Measurements from ENCODE around the gene GDPD5. TPM values are rescaled to one million over a fixed set of nuclear protein-coding genes. Genes with fewer than 3 reads are reported as not detected.

GDPD5 gene
- total and polyA plus RNA-seq, 9 of the 15 experiments (the other 6 are each of a cell fraction or from before 2014, with no cell fraction given) = 0.32 to 27.3 (median 8.0) TPM

- TF ChIP-seq ZNF449 (CRISPR knock-in tag; IDR thresholded peaks at IDR 0.05) (no peak), ZC3H8 (IDR thresholded peaks at IDR 0.05) (no peak), YY1 (IDR thresholded peaks at IDR 0.05; ENCODE audit: borderline replicate concordance in 1 of 3, control insufficient read depth in 1 of 3, extremely low read depth in 1 of 3, insufficient read depth in 3 of 3, insufficient read length in 1 of 3, insufficient replicate concordance in 2 of 3, low read depth in 1 of 3, low read length in 2 of 3) (peak in 1 of 3 experiments; percentile 14), SP2 (IDR thresholded peaks at IDR 0.05; ENCODE audit: extremely low read depth, low read depth, low read length, poor library complexity, severe bottlenecking) (no peak), SP1 (CRISPR knock-in tag; IDR thresholded peaks at IDR 0.05) (peak; percentile 55; the same call in 1 of the 2 replicates), HBP1 (CRISPR knock-in tag; IDR thresholded peaks at IDR 0.05) (0 out of 2 replicates have a peak, but pooled peaks have one; percentile 8), HDAC8 (tag; IDR thresholded peaks at IDR 0.05) (no peak), ZNF444 (CRISPR knock-in tag; IDR thresholded peaks at IDR 0.05) (peak; percentile 96), MNT (conservative IDR thresholded peaks at IDR 0.05) (no peak), CHD2 (IDR thresholded peaks at IDR 0.05; ENCODE audit: low read depth, low read length) (0 out of 2 replicates have a peak, but pooled peaks have one; percentile 24), E2F6 (IDR thresholded peaks at IDR 0.05; ENCODE audit: borderline replicate concordance in 1 of 2, extremely low read depth in 1 of 2, insufficient read depth in 1 of 2, insufficient read length in 1 of 2, low read depth in 1 of 2, low read length in 1 of 2, poor library complexity in 1 of 2, severe bottlenecking in 1 of 2) (no peak), FOXA1 (IDR thresholded peaks at IDR 0.05; ENCODE audit: borderline replicate concordance) (no peak), ZNF431 (CRISPR knock-in tag; IDR thresholded peaks at IDR 0.05) (no peak), KDM1A (IDR thresholded peaks at IDR 0.05) (peak in 1 of 2 experiments; percentile 93; a peak in 2 of 4 replicates), ZNF124 (CRISPR knock-in tag; IDR thresholded peaks at IDR 0.05) (no peak), CTCF (IDR thresholded peaks at IDR 0.05 in 2 of 3, conservative IDR thresholded peaks at IDR 0.05 in 1 of 3; ENCODE audit: insufficient read depth in 2 of 3, low read depth in 1 of 3, low read length in 3 of 3) (peak; percentile 91 to 99 (median 95))
Observed at GRCh38 chr11:75445315-75445953, 80.3 kb downstream of the GDPD5 start (continued).
